Measurements from ENCODE around the gene EXOSC3.

EXOSC3 gene

DNA sequence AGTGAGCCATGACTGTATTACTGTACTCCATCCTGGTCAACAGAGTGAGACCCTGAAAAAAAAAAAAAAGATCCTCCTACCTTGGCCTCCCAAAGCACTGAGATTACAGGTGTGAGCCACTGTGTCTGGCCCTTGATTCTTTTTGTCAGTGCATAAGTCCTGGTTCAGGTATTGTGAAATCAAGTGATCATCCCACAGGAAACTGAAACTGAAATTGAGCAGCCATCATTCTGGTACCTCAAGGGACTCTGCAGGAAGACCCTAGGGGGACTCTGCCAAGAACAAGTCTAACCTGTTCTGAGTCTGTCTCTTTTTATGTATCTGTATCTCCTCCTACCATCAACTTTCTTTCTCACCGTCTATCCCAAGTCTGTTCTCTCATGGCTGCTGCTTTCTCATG lies 13.8 kb upstream of the EXOSC3 start:
- TF ChIP-seq, protein P1, sequence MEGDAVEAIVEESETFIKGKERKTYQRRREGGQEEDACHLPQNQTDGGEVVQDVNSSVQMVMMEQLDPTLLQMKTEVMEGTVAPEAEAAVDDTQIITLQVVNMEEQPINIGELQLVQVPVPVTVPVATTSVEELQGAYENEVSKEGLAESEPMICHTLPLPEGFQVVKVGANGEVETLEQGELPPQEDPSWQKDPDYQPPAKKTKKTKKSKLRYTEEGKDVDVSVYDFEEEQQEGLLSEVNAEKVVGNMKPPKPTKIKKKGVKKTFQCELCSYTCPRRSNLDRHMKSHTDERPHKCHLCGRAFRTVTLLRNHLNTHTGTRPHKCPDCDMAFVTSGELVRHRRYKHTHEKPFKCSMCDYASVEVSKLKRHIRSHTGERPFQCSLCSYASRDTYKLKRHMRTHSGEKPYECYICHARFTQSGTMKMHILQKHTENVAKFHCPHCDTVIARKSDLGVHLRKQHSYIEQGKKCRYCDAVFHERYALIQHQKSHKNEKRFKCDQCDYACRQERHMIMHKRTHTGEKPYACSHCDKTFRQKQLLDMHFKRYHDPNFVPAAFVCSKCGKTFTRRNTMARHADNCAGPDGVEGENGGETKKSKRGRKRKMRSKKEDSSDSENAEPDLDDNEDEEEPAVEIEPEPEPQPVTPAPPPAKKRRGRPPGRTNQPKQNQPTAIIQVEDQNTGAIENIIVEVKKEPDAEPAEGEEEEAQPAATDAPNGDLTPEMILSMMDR (IDR thresholded peaks at IDR 0.05; ENCODE audit: borderline replicate concordance, control extremely low read depth, extremely low read depth, insufficient read depth, missing control alignments): no peak
- peak; percentile 28 for DNase-seq (ENCODE audit: low spot score)
- in situ Hi-C loops (cut with MboI; ENCODE audit: low sequenced_read_pairs, unreplicated experiment): no loop called here

DNA sequence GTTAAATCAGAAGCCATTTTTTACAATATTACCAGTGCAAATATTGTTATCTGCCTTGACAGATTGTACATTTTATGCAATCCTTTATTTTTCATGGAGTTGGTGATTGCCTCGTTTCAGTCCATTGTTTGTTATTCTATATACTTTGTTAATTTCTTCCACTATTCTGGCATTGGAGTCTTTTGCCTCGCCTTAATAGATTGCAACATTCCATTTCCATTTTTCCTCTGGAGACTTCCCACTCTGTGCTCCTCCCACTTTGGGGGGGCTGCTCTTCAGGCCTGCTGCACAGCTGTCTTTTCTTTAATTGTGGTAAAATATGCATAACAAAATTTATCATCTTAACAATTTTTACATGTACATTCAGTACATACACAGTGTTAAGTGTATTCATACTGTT lies 11.4 kb upstream of the EXOSC3 start:
- no peak for DNase-seq (ENCODE audit: low spot score)
- TF ChIP-seq, protein P1 (IDR thresholded peaks at IDR 0.05; ENCODE audit: borderline replicate concordance, control extremely low read depth, extremely low read depth, insufficient read depth, missing control alignments): no peak
- in situ Hi-C loops (cut with MboI; ENCODE audit: low sequenced_read_pairs, unreplicated experiment): no loop called here

DNA sequence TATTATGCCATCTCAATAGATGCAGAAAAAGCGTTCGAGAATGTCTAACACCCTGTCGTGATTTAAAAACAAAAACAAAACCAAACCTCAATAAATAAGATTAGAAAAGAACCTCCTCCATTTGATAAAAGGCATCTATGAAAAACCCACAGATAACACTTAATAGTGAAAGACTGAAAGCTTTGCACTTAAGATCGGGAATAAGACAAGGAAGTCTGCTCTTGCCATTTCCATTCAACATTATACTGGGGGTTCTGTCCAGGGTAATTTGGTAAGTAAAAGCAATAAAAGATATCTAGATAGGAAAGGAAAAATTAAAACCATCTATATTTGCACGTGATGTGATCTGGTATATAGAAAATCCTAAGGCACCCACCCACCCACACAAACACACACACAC lies 7.3 kb upstream of the EXOSC3 start:
- TF ChIP-seq, protein P1 (IDR thresholded peaks at IDR 0.05; ENCODE audit: borderline replicate concordance, control extremely low read depth, extremely low read depth, insufficient read depth, missing control alignments): no peak
- no peak for DNase-seq (ENCODE audit: low spot score)
- in situ Hi-C loops (cut with MboI; ENCODE audit: low sequenced_read_pairs, unreplicated experiment): no loop called here

DNA sequence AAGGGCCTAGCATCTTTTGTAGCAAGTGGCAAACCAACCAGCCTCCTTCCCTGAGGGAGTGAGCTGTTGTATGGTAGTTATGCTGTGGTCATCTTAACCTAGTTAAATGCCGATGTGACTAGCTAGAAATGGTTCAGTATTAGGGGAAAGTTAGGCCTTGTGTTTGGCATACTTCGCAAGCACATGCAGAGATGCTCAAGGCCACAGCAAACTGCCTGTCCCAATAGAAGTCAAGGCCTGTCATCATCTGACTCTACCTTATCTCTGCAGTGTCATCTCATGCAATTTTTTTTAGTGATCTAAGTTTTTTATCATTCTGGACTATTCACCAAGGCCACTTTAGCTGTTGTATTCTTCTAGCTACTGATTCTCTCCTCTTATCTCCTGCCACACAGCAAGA lies 5.2 kb upstream of the EXOSC3 start:
- no peak for DNase-seq (ENCODE audit: low spot score)
- TF ChIP-seq, protein P1 (IDR thresholded peaks at IDR 0.05; ENCODE audit: borderline replicate concordance, control extremely low read depth, extremely low read depth, insufficient read depth, missing control alignments): no peak
- in situ Hi-C loops (cut with MboI; ENCODE audit: low sequenced_read_pairs, unreplicated experiment): no loop called here

DNA sequence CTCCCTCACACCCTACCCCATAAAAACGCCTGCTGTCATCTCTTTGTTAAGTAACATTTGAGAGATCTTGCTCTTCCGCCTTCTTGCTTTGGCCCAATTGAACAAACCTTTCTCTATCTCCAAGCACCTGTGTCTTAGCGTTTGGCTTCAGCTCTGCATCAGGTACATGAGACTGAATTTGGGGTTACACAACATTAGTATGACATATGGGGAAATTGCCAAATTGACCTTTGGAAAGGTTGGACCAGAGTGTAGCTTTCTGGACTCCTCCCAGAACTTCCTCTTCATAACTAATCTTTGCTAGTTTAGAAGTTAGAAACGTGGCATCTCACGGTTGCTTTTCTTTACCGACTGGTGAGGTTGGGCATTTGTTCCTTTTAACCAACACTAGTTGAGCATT lies 3.5 kb upstream of the EXOSC3 start:
- no peak for DNase-seq (ENCODE audit: low spot score)
- TF ChIP-seq, protein P1 (IDR thresholded peaks at IDR 0.05; ENCODE audit: borderline replicate concordance, control extremely low read depth, extremely low read depth, insufficient read depth, missing control alignments): no peak
- in situ Hi-C loops (cut with MboI; ENCODE audit: low sequenced_read_pairs, unreplicated experiment): no loop called here

DNA sequence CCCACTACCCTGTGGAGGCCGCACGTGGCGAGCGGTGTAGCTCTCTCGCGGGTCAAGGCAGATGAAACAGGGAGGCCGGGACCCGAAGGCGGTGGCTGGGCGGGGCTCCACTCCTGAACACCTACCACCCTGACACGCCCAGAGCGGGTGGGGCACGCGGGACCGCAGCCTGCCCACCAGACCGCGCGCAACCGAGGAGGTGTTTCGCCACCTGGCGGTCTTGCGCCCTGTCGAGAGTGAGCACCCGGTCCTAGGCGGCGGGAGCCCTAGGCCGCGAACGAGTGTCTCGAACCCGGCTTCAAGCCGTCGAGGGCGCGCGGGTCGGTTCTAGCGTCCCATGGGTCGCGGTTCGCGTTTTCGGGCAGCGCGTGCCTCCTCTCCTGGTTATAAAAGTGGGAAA lies 2.2 kb upstream of the EXOSC3 start:
- TF ChIP-seq, protein P1 (IDR thresholded peaks at IDR 0.05; ENCODE audit: borderline replicate concordance, control extremely low read depth, extremely low read depth, insufficient read depth, missing control alignments): no peak
- in situ Hi-C loops (cut with MboI; ENCODE audit: low sequenced_read_pairs, unreplicated experiment): no loop called here
- peak; percentile 26 for DNase-seq (ENCODE audit: low spot score)

DNA sequence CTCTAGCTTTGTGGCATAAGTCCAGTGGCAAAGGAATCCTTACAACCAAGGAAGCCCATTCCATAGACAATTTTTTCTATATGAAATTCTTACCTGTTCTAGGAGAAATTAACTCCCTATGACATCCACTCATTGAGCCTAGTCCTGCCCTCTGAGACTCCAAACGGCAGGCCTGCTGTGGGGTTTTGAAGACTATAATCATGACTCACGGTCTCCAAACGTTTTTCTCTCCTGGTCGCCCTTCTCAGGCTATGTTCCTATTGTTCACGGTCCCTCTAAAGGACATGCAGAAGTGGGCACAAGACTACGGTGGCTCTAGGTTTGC lies 611 bp downstream of the EXOSC3 start:
- in situ Hi-C loops (cut with MboI; ENCODE audit: low sequenced_read_pairs, unreplicated experiment): no loop called here
- TF ChIP-seq, protein P1 (IDR thresholded peaks at IDR 0.05; ENCODE audit: borderline replicate concordance, control extremely low read depth, extremely low read depth, insufficient read depth, missing control alignments): no peak
- no peak for DNase-seq (ENCODE audit: low spot score)
